Fibroblast of the aortic adventitia (primary cell): ENCODE results near the gene PRKAG2. TPM values are rescaled to one million over a fixed set of nuclear protein-coding genes. Genes with fewer than 3 reads are reported as not detected.

Source experiments
- DNase-seq: peaks from one replicate; pipeline ENCODE4 v3.0.0-alpha.2; 2010; ENCODE audit warnings: low read depth
- H3K4me3 ChIP-seq: 2 replicates; pipeline ENCODE4 v1.5.1; 2011; ENCODE audit warnings: low read depth, mild to moderate bottlenecking, control low read depth, low read length, moderate library complexity
- CTCF ChIP-seq: IDR thresholded peaks from 2 replicates; pipeline ENCODE4 v1.5.1; 2011; ENCODE audit warnings: mild to moderate bottlenecking, low read length, control low read depth, inconsistent platforms; ENCODE audit not compliant: insufficient read depth
- total RNA-seq: library from RNA; depleted of rRNA; stranded (reverse); fragments of >200 nt; gene quantifications from 2 replicates; pipeline ENCODE4 v1.2.3, GENCODE V29; 2012; ENCODE audit warnings: low replicate concordance

The PRKAG2 gene
- total RNA-seq, 1 donor = 10.0 TPM

GRCh38 chr7:151780631-151781030, 96.3 kb downstream of the PRKAG2 start:
- no peak overlapping the region for H3K4me3 ChIP-seq
- DNase-seq = no peak
- no peak for TF ChIP-seq CTCF

GRCh38 chr7:151779678-151780077, 97.2 kb downstream of the PRKAG2 start:
- no peak overlapping the region for H3K4me3 ChIP-seq
- no peak for DNase-seq
- TF ChIP-seq CTCF = no peak

GRCh38 chr7:151779255-151779654, 97.7 kb downstream of the PRKAG2 start:
- H3K4me3 ChIP-seq = no peak overlapping the region
- DNase-seq = no peak
- no peak for TF ChIP-seq CTCF

GRCh38 chr7:151777908-151778670, 98.8 kb downstream of the PRKAG2 start:
- H3K4me3 ChIP-seq = no peak overlapping the region
- no peak for DNase-seq
- TF ChIP-seq CTCF = no peak

GRCh38 chr7:151777495-151777880, 99.4 kb downstream of the PRKAG2 start:
- no peak overlapping the region for H3K4me3 ChIP-seq
- DNase-seq = no peak
- TF ChIP-seq CTCF = no peak

- TF ChIP-seq CTCF = no peak
- no peak for DNase-seq
- H3K4me3 ChIP-seq = no peak overlapping the region
These were observed 99.9 kb downstream of the PRKAG2 start for GRCh38 chr7:151776876-151777494.

- no peak for TF ChIP-seq CTCF
- no peak for DNase-seq
- no peak overlapping the region for H3K4me3 ChIP-seq
These were observed 100.5 kb downstream of the PRKAG2 start for GRCh38 chr7:151776446-151776845.
